HUES6 (cell line): Measurements from ENCODE around the gene TOM1.

ENCODE experiments used
- H3K27ac ChIP-seq: 2 replicates; pipeline ENCODE4 v1.7.0; 2013; ENCODE audit warnings: low read depth, mild to moderate bottlenecking, low read length, inconsistent platforms
- H3K27me3 ChIP-seq: 2 replicates; pipeline ENCODE4 v1.6.1; 2013; ENCODE audit warnings: low read length; ENCODE audit not compliant: control insufficient read depth, insufficient read depth
- H3K36me3 ChIP-seq: 2 replicates; pipeline ENCODE4 v1.6.1; 2013; ENCODE audit warnings: low read length; ENCODE audit not compliant: control insufficient read depth, insufficient read depth
- H3K4me1 ChIP-seq: 2 replicates; pipeline ENCODE4 v1.6.1; 2013; ENCODE audit warnings: low read length; ENCODE audit not compliant: control insufficient read depth, insufficient read depth
- H3K4me3 ChIP-seq: 2 replicates; pipeline ENCODE4 v1.5.1; 2013; ENCODE audit warnings: low read depth, low read length
- H3K9ac ChIP-seq: one replicate; pipeline ENCODE4 v1.6.1; 2013; ENCODE audit warnings: mild to moderate bottlenecking, low read length
- H3K9me3 ChIP-seq: 2 replicates; pipeline ENCODE4 v1.6.1; 2013; ENCODE audit warnings: low read depth, low read length; ENCODE audit not compliant: control insufficient read depth, insufficient read depth

The TOM1 gene

GRCh38 chr22:35335936-35336781 lies 36.5 kb downstream of the TOM1 start:
- Histone ChIP-seq H3K36me3 (peaks cover 55% of the 10 kb centered on the region), H3K27me3 (no peaks in the 10 kb centered on the region), H3K4me1 (peaks cover 5% of the 10 kb centered on the region; the same call in 1 of the 2 replicates), H3K27ac (no peak overlapping the region), H3K4me3 (no peak overlapping the region), H3K9me3 (no peaks in the 10 kb centered on the region), H3K9ac (no peak overlapping the region)

GRCh38 chr22:35337932-35338331 lies 38.2 kb downstream of the TOM1 start:
- no peak overlapping the region for H3K4me3 ChIP-seq
- no peaks in the 10 kb centered on the region for H3K9me3 ChIP-seq
- no peak overlapping the region for H3K27ac ChIP-seq
- peaks cover 5% of the 10 kb centered on the region; the same call in 1 of the 2 replicates for H3K4me1 ChIP-seq
- no peaks in the 10 kb centered on the region for H3K27me3 ChIP-seq
- H3K9ac ChIP-seq = no peak overlapping the region
- H3K36me3 ChIP-seq = peaks cover 54% of the 10 kb centered on the region

DNA sequence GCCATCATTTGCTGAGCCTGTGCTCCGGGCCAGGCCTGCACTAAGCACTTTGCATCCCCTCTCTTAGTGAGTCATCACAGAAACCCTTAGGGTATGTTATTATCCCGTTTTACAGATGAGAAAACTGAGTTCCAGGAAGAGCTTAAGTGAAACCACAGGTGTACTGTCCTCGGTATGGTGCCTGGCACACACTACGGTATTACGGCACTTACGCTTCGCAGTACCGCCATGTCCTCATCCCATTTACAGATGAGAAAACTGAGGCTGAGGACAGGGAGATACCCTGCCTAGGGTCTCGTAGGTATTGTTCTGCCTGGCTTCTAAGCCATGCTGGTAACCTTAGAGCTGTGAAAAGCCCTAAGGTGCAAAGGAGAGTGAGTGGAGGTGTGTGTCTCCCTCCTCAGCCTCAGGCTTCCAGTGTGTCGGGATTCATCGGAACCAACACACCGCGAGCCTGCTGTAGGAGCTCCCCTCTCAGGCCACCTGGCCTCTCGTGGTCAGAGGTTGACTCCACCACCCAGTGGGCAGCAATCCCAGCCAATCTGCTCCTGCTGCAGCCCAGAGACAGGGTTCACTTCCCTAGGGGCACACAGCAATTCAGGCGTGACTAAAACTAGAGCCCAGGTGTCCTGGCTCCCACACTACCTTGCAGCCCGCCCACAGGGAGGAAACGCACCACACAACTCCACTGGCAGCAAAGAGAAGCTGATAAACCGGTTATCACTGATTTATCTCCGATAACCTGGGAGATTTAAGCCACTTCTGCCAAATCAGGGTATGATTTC lies 41.6 kb downstream of the TOM1 start:
- Histone ChIP-seq H3K36me3 (peaks cover 29% of the 10 kb centered on the region), H3K4me3 (no peak overlapping the region), H3K9me3 (no peaks in the 10 kb centered on the region), H3K9ac (no peak overlapping the region), H3K27ac (no peak overlapping the region), H3K4me1 (peaks cover 5% of the 10 kb centered on the region; the same call in 1 of the 2 replicates), H3K27me3 (no peaks in the 10 kb centered on the region)

DNA sequence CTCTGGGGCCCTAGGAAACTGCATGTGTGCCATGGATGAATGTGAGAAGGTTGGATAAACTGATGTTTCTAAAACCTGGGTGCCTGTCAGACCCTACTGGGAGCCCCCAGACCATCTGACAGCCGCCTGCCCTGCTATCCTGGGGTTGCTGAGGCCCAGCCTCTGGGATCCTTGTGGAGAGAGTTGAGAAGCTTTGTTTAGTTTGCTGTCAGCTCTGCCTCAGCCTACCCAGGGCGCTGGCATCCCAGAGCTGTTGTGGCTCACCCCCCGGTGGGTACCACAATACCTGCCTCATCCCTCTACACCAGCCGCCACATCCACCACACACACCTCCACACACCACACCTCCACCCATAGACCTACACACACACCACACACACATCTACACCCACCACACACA lies 42.7 kb downstream of the TOM1 start:
- Histone ChIP-seq H3K27me3 (no peaks in the 10 kb centered on the region), H3K27ac (no peak overlapping the region), H3K9ac (no peak overlapping the region), H3K36me3 (peaks cover 21% of the 10 kb centered on the region), H3K4me1 (peaks cover 5% of the 10 kb centered on the region; the same call in 1 of the 2 replicates), H3K9me3 (no peaks in the 10 kb centered on the region), H3K4me3 (no peak overlapping the region)

GRCh38 chr22:35343664-35344550 lies 44.2 kb downstream of the TOM1 start:
- Histone ChIP-seq H3K4me3 (no peak overlapping the region), H3K27me3 (no peaks in the 10 kb centered on the region), H3K9me3 (no peaks in the 10 kb centered on the region), H3K36me3 (peaks cover 20% of the 10 kb centered on the region), H3K4me1 (no peaks in the 10 kb centered on the region; the same call in 1 of the 2 replicates), H3K27ac (no peak overlapping the region), H3K9ac (no peak overlapping the region)

DNA sequence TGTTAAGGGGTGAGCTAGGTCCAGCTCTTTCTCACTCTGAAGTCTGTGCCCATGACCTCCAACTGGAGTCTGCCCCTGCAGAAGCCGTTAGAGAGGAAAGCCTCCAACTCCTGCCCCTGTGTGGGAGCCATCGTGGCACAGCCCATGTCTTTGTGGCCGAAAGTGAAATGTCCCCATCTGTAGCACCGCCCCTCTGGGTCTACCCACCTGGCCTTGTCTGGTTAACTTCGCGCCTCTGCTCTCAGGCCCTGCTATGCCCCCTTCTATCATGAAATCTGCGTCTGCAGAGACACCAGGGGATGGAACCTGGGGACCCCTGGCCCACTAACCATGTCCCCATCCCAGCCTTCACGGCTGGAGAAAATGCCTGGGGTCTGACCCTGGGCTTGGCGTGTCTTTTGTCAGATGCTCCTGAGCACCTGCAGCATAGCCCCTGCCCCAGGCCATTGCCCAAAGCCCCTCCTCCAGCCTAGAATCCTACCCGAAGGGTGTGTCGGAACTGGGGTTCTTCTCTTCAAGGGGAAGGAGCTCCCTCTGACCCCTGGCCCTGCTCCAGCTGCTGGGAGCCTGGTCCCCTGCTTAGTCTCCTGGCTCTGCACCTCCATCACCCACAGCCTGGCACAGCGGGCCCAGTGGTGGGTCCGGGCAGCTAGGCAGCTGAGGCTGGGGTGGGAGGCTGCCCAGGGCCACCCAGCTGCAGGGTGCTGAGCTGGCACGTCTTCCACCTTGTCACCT lies 45.4 kb downstream of the TOM1 start:
- no peak overlapping the region for H3K4me3 ChIP-seq
- H3K9me3 ChIP-seq = no peaks in the 10 kb centered on the region
- no peak overlapping the region for H3K27ac ChIP-seq
- H3K27me3 ChIP-seq = no peaks in the 10 kb centered on the region
- peaks cover 1% of the 10 kb centered on the region; the same call in 1 of the 2 replicates for H3K4me1 ChIP-seq
- peaks cover 20% of the 10 kb centered on the region for H3K36me3 ChIP-seq
- H3K9ac ChIP-seq = no peak overlapping the region

DNA sequence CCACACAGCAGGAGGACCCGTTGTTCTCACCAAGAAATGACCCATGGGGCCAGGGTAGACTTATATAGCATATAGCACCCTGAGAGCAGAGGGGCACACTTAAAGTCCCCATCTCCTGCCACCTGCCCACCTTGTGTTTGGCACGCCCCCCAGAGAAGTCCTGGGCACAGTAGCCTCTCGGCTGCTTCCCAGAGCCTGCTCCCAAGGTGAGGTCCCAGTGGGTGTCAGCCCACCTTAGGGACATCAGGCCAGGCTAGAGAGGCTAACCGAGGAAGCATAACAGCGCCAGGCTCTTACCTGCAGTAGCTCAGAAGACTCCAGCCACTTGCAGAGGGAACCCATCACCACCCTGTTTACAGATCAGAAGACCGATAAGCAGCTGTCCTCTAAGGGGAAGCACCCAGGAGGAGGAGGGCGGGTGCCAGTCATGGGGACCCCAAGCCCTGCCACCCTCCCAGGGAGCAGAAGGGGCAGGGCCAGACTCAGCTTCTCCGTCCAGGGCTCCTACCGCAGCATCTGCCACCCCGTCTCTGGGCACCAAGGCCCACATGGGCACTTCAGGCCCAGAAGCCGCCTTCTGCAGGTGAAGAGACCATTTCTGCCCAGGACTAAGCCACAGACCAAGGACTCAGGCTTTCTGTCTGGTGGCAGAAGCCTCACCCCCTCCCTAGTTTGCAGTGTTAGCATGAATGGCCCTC lies 46.3 kb downstream of the TOM1 start:
- Histone ChIP-seq H3K9ac (no peak overlapping the region), H3K4me1 (peaks cover 6% of the 10 kb centered on the region), H3K9me3 (no peaks in the 10 kb centered on the region), H3K36me3 (peaks cover 15% of the 10 kb centered on the region), H3K4me3 (no peak overlapping the region), H3K27ac (no peak overlapping the region), H3K27me3 (no peaks in the 10 kb centered on the region)

- H3K4me3 ChIP-seq = no peak overlapping the region
- no peak overlapping the region for H3K9ac ChIP-seq
- H3K27ac ChIP-seq = no peak overlapping the region
- H3K36me3 ChIP-seq = peaks cover 15% of the 10 kb centered on the region
- peaks cover 13% of the 10 kb centered on the region for H3K4me1 ChIP-seq
- no peaks in the 10 kb centered on the region for H3K9me3 ChIP-seq
- no peaks in the 10 kb centered on the region for H3K27me3 ChIP-seq
Measured at GRCh38 chr22:35346596-35347220, 47.0 kb downstream of the TOM1 start.

- Histone ChIP-seq H3K36me3 (peaks cover 11% of the 10 kb centered on the region), H3K9me3 (no peaks in the 10 kb centered on the region), H3K4me3 (no peak overlapping the region), H3K4me1 (peaks cover 16% of the 10 kb centered on the region), H3K27ac (no peak overlapping the region), H3K27me3 (no peaks in the 10 kb centered on the region), H3K9ac (no peak overlapping the region)
Measured at GRCh38 chr22:35347462-35347861, 47.8 kb downstream of the TOM1 start.
